HG03103 (cell line): ENCODE measurements around the gene GALNT12.

Experiments used
- ATAC-seq: cut with Tn5 transposase; IDR thresholded peaks from one replicate; pipeline ENCODE4 v1.9.1; 2021; ENCODE audit warnings: low read depth; ENCODE audit not compliant: unreplicated experiment

Gene GALNT12, protein sequence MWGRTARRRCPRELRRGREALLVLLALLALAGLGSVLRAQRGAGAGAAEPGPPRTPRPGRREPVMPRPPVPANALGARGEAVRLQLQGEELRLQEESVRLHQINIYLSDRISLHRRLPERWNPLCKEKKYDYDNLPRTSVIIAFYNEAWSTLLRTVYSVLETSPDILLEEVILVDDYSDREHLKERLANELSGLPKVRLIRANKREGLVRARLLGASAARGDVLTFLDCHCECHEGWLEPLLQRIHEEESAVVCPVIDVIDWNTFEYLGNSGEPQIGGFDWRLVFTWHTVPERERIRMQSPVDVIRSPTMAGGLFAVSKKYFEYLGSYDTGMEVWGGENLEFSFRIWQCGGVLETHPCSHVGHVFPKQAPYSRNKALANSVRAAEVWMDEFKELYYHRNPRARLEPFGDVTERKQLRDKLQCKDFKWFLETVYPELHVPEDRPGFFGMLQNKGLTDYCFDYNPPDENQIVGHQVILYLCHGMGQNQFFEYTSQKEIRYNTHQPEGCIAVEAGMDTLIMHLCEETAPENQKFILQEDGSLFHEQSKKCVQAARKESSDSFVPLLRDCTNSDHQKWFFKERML

GRCh38 chr9:98807070-98807813, at the start of gene GALNT12:
Gene GALNT12, plus strand, starts transcription at chr9:98807670. Its CDS starts 29 bp downstream, at chr9:98807699.
- peak; percentile 60 for ATAC-seq

GRCh38 chr9:98760231-98760630, 47.2 kb upstream of the GALNT12 start:
- no peak for ATAC-seq

DNA sequence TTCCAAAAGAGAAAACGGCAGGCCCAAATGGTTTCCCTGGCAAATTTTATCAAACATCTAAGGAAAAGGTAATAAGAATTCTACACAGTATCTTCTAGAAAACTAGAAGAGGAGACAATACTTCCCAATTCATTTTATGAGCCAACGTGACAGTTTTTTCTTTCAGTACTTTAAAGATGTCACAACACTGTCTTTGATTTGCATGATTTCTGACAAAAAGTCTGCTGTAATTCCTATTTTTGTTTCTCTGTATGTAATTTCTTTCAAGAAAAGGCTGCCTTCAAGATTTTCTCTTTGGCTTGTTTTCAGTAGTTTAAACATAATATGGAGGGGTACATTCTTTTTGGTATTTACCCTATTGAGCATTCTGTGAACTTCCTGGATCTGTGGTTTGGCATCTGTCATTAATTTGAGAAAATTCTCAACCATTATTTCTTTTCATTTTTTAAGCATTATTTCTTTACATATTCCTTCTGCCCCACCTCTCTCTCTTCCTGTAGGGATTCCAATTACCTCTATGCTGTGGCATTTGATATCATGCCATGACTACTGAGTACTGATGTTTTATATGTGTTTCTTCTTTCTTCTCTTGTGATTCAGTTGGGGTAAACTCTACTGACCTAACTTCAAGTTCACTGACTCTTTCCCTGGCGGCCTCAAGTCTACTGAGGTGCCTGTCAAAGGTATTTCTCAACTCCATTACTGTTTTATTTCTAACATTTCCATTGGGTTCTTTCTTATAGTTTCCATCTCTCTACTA, 43.3 kb upstream of the GALNT12 start:
- ATAC-seq: no peak

DNA sequence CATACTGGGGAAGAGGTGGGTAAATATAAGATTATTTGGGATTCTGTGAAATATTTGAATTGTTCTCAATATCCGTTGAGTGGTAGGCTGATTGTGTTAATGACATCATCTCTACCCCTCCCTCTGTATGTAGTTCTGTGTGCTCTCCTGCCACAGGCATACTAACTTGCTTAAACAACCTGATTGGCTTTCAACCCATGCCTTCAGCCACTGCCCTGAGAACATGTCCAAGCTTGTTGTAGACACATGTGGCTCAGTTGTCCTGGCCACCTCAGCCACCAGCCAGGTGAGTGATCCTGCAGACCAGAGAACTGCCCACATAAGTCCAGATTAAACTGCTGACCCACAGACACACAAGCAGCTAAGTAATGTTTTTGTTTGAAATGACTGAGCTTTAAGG, 42.2 kb upstream of the GALNT12 start:
- no peak for ATAC-seq

GRCh38 chr9:98766586-98766985, 40.9 kb upstream of the GALNT12 start:
- no peak for ATAC-seq

DNA sequence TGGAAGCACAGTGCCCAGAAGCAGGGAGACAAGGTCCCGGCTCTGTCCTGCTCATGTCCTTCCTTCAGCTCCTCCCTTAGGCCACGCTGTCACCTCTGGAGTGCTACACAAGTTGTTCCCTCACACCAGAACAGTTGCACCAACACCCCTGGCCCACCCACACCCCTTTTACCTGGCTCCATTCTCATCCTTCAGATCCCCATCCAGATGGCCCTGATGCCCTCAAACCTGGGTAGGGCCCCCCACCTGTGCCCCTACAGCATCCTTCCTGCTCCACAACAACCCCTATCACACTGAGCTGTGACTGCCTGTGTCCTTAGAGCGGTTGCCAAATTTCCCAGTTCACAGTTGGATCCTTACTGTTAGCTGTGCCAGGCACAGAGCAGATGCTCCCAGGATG, 40.3 kb upstream of the GALNT12 start:
- ATAC-seq: no peak

GRCh38 chr9:98767915-98768314, 39.6 kb upstream of the GALNT12 start:
- ATAC-seq: no peak

GRCh38 chr9:98768344-98768743, 39.1 kb upstream of the GALNT12 start:
- ATAC-seq: no peak

GRCh38 chr9:98770717-98771116, 36.8 kb upstream of the GALNT12 start:
- ATAC-seq: no peak

GRCh38 chr9:98771209-98771874, 36.1 kb upstream of the GALNT12 start:
- no peak for ATAC-seq

GRCh38 chr9:98772364-98773155, 34.9 kb upstream of the GALNT12 start:
- ATAC-seq: no peak

- no peak for ATAC-seq
These were observed 33.7 kb upstream of the GALNT12 start for GRCh38 chr9:98773721-98774120.

DNA sequence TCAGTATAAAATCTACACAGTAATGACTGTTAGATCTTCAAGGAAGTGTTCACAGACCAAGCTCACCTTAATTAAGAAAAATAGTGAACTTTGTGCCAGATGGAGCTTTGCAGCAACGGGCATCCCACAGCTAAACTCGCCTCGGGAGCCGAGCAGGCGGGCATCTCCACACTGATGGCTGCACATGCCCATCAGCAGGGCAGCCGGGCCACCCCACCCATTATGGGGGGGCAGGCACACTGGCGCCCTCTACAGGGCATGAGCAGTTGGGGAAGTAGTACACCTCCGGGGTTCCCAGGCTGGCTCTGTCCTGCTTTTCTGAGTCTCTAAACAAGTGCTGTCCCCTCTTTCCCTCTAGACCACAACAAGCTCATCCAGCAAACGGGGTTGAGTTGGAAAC, 32.7 kb upstream of the GALNT12 start:
- ATAC-seq: no peak

DNA sequence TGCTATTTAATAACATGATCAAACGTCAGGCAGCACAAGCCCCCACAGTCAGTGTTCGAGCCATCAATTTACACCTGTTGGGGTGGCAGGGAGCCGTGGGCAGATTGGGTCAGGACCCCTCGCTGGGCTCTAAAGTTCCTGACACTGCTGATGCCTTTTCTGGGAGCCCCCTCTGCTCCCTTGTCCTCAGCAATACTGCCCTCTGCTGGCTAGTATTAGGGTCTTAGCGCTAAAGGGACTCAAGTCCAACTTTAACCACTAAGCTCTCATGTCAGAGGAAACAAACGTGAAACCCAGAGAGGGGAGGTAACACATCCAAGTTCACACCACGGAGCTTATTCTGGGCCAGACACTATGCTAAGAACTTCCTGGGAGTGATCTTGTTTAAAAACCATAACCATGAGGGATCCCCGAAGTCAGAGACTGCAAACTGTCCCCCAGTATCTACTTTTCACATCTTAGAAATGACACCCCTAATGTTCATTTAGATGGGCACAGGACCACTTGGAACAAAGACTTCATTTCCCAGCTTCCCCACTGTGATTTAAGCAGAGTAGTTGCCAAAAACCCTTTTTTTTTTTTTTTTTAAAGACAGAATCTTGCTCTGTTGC, 31.5 kb upstream of the GALNT12 start:
- ATAC-seq: no peak

DNA sequence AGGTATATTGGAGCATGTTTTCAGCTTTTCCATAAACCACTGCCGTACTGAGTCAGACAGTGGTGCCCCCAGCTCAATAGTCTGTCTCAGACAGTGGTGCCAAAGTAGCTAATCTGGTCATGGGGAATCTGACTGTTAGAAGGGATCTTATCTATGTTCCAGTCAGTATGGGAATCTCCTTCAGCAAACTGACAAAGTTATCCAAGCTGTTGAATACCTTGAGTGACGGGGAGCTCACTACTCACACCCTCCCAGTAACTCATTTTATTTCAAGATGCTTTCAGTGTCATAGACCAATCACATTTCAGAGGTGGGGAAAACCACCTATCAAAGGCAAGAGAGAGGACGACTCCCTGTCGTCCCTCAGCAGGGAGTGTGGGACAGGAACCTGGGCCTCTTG, 29.9 kb upstream of the GALNT12 start:
- ATAC-seq: no peak

- ATAC-seq: no peak
These were observed 29.2 kb upstream of the GALNT12 start for GRCh38 chr9:98778251-98778650.

DNA sequence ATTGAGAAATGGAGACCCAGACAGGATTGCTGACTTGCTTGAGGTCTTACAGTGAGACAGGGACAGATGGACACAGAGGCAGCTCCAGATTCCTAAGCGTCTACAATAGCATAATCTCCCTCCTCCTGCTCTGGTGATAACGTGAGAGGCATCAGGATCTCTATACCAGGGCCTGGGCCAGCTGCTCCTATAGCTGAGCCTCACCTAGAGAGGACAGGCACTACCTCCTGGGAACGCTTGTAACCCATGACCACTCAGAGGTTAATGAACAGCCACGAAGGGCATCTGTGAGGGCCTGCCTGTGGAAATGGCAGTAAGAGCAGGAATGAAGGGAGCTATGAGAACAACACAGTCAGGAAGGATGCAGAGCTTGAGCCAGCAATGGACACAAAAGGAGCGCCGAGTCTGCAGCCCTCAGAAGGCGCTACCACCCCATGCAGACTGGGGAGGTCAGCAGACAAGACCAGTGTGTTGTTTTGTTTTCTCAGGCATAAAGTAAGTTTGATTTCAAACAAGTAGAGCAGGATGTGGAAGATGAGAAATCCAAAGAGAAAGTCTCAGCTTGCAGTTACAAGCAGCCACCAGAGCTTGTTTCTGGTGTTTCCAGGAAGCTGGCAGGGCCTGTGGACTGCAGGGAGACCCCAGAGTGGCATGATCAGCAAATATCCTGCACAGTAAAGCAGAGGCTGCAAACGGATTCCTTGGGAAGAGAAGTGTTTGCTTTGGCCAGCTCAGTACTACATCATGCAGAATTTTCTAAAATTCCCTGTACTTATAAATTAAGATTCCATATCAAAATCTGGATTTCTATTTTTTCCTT, 28.5 kb upstream of the GALNT12 start:
- no peak for ATAC-seq

DNA sequence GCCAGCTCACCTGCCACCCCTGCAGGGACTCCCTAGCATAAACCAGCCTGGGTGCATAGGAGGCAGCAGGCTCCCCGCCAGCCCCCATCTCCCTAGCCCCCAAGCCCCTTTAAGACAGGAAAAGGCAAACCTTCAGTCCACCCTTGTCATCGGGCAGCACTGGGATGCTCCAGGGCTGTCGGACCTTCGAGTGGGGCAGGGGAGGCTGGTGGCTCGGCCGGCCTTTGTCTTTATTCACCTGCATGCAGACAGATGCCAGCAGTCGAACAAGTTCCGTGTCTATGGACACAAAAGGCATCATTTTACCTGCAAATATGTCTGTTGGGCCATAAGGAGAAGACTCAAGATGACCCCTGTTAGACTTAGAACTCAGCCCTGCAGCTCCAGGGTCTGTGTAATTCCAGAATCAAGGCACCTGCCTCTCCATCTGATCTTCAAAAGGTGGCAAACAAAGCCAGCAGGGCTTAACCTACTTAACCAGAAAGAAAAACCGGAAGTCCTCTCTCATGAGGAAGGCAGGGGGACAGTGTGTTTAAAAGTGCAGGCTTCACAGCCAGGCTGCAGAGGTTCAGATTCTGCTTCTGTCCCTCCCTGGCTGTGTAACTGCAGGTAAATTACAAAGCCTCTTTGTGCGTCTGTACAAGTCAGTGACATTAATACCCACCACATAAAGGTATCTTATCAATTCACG, 27.3 kb upstream of the GALNT12 start:
- ATAC-seq: no peak
